ENCODE measurements around the gene WASHC2C. TPM values are rescaled to one million over a fixed set of nuclear protein-coding genes. Genes with fewer than 3 reads are reported as not detected.
"Not testable (repeated sequence)": the region's sequence is repeated elsewhere in the genome, so short reads cannot be mapped to it uniquely, and the experiment has no call there.

The WASHC2C gene
- total RNA-seq, 6 donors from 2014 or later = 28.0 to 73.3 (median 44.2) TPM

DNA sequence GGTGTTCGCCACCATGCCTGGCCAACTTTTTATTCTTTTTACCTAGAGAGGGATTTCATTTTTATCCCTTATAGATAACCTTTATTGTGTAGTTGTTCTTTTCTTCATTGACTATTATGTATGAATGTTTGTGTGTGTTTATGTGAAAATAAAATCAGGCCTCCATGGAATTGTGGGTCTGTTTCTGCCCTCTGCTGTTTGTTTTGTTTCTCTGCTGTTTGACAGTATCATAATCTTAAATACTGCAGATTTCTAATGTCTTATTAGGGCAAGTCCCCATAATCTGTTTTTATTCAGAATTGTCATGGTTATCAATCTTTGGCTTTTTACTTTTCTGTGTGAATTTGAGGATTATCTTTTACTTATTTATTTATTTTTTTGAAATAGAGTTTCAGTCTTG is 7.8 kb downstream of the WASHC2C start:
- DNase-seq; ATAC-seq (ENCODE audit: low FRiP score in 2 of 2); H3K36me3 ChIP-seq; H3K4me3 ChIP-seq; H3K27me3 ChIP-seq; H3K4me1 ChIP-seq; H3K9me3 ChIP-seq; H3K27ac ChIP-seq: not testable (repeated sequence)
- WGBS, 2 donors = 100% methylated on average over 1 of the region's 1 CpG

DNA sequence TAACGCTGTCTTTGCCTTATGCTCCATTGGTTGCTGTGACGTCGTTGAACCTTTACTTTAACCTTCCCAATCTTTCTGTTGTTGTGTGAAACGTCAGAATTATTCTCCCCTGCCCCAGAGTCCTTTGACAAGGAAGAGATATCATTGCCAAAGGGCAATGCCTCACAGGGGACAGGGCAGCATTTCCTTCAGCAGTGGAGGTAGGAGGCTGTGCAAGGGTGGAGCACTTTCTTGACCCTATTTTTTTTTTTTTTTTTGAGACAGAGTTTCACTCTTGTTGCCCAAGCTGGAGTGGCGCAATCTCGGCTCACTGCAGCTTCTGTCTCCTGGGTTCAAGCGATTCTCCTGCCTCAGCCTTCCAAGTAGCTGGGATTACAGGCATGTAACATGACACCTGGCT is 14.5 kb downstream of the WASHC2C start:
- H3K4me1 ChIP-seq, H3K27ac ChIP-seq, DNase-seq, H3K4me3 ChIP-seq, H3K27me3 ChIP-seq, H3K9me3 ChIP-seq: not testable (repeated sequence)
- ATAC-seq (ENCODE audit: low FRiP score in 2 of 2) = peak in 1 of 2 donors; percentile 23
- peaks cover 0 to 17% (median 9%) of the 10 kb centered on the region in 4 donors for H3K36me3 ChIP-seq
- WGBS, 2 donors = 72 to 88% methylated on average over 7 of the region's 7 CpGs

DNA sequence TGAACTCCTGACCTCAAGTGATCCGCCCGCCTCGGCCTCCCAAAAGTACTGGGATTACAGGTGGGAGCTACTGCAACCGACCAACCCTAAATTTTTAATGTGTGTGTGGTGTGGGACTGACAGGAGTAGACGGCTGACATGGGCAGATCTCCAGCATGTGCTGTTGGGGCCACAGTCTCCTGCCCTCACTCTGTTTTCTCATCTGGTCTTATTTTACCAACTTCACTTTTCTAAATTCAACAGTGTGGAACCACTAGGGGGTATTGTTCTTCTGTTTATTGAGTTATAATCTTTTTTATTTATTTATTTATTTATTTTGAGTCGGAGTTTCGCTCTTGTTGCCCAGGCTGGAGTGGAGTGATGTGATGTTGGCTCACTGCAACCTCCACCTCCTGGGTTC is 14.9 kb downstream of the WASHC2C start:
- not testable (repeated sequence) for H3K27me3 ChIP-seq; DNase-seq; H3K4me3 ChIP-seq; H3K4me1 ChIP-seq; H3K9me3 ChIP-seq; ATAC-seq (ENCODE audit: low FRiP score in 2 of 2); H3K27ac ChIP-seq
- WGBS, 2 donors = 88 to 98% methylated on average over 2 to 5 of the region's 7 CpGs
- H3K36me3 ChIP-seq = peaks cover 2 to 18% (median 11%) of the 10 kb centered on the region in 4 donors

DNA sequence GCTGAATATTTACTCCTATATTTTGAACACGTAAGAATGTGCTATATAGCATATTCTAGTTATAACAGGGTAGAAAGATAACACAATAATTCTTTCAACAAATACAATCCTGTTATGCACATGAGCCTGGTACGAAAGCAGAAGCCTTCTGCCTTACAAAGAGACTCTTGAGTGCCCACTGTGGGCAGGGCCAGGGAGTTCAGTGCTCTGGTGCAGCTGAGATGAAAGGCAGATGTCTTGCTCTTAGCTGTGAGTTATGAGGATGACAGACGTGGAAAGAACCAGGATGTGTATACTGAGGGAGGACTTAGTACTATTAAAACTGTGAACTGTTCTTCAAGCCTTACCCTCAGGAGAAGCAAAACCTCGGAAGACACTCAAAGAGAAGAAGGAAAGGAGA is 24.1 kb downstream of the WASHC2C start:
- 94 to 95% methylated on average over 2 to 3 of the region's 4 CpGs for WGBS, 2 donors
- H3K27ac ChIP-seq; H3K9me3 ChIP-seq; ATAC-seq (ENCODE audit: low FRiP score in 2 of 2); H3K4me3 ChIP-seq; DNase-seq; H3K4me1 ChIP-seq; H3K27me3 ChIP-seq: not testable (repeated sequence)
- peaks cover 5 to 29% (median 21%) of the 10 kb centered on the region in 4 donors for H3K36me3 ChIP-seq

DNA sequence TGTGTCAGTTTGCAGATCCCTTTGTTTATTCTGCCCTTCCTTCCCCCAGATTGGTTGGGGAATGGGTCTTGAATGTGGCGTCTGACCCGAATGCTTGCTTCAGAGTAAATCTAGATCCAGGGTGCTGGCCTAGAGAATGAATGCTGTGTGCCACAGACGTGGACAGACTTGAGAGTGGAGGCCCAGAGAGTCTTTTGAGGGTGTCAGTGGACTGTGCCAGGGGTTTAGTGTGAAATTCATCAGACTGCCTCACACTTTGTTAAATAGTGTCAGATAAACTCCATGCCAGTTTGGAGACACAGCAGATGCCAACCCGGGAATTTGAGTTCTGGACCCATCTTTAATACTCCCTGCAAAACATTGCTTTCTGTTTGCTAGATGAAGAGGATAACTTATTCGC is 25.1 kb downstream of the WASHC2C start:
- not testable (repeated sequence) for H3K27ac ChIP-seq; DNase-seq; ATAC-seq (ENCODE audit: low FRiP score in 2 of 2); H3K4me3 ChIP-seq; H3K27me3 ChIP-seq; H3K4me1 ChIP-seq; H3K9me3 ChIP-seq
- H3K36me3 ChIP-seq = peaks cover 2 to 27% (median 18%) of the 10 kb centered on the region in 4 donors
- 84 to 98% methylated on average over 3 to 4 of the region's 5 CpGs for WGBS, 2 donors

DNA sequence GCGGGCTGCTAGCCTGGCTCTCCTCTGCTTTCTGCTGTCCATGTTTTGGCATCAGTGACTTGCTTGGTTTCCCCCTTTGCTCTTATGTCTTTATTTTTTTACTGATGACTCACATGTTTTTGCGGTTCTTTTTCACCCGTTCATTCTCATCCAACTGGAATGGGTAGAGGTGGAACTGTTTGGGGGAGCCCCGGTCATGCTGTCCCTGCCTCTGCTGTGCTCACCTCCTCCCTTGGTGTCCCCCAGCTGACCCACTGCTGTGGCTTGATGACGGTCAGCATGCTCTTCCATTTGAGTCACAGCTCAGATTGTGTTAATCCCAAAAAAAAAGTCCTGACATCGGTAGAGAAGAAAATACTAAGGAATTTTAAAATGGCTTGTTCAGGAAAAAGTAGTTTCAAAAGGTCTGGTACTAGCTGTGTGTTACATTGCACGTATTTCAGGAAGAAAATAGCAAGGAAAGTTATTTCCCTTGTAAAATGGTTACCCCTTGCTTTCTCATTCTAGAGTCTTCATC is 27.0 kb downstream of the WASHC2C start:
- WGBS, 2 donors = 97 to 98% methylated on average over 6 to 7 of the region's 7 CpGs
- not testable (repeated sequence) for ATAC-seq (ENCODE audit: low FRiP score in 2 of 2); DNase-seq

DNA sequence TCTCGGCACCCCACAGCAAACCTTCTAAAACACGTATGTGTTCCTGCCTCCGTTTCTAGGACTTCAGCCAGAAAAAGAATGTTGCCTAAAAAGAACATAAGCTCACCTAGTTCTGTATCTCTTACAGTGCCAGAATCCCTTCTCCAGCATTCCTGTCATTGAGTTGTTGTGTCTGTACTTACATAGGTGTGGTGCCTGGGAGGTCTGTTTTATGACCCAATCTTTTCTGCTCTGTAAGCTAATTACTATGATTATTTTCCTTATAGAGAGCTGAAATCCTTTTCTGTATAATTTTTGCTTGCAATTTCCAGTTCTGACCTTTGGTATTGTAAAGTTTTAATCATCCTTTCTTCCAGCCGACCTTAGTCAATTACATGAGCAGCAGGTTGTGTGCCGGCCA is 28.0 kb downstream of the WASHC2C start:
- H3K4me3 ChIP-seq; H3K4me1 ChIP-seq; H3K9me3 ChIP-seq; H3K27ac ChIP-seq; H3K27me3 ChIP-seq; ATAC-seq (ENCODE audit: low FRiP score in 2 of 2); DNase-seq: not testable (repeated sequence)
- H3K36me3 ChIP-seq = peaks cover 4 to 34% (median 24%) of the 10 kb centered on the region in 4 donors
- WGBS, 2 donors = 95 to 96% methylated on average over 4 to 5 of the region's 5 CpGs

More for the DNA sequence above, 27.0 kb downstream of the WASHC2C start:
- H3K9me3 ChIP-seq, H3K27me3 ChIP-seq, H3K27ac ChIP-seq, H3K4me1 ChIP-seq, H3K4me3 ChIP-seq: not testable (repeated sequence)
- peaks cover 4 to 33% (median 23%) of the 10 kb centered on the region in 4 donors for H3K36me3 ChIP-seq

DNA sequence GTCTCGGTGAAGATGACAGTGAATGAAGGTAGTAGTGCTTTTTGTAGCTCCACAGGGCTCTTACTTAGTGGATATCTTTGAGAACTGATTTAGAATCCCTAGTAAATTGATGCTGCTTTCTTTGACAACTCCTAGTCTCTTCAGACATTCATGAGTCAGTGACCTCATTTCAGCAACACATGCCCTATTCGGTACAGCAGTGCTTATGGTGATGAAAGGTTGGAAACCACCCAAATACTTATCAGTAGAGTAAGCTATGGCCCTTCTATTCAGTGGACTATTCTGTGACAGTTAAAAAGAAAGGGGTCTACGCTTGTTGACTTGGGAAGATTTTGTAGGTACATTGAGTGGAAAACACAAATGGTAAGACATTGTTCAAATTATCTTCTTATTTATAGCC is 29.0 kb downstream of the WASHC2C start:
- H3K9me3 ChIP-seq; H3K4me3 ChIP-seq; DNase-seq; H3K4me1 ChIP-seq; ATAC-seq (ENCODE audit: low FRiP score in 2 of 2); H3K27me3 ChIP-seq; H3K27ac ChIP-seq: not testable (repeated sequence)
- 100% methylated on average over 1 of the region's 3 CpGs for WGBS, 2 donors
- H3K36me3 ChIP-seq = peaks cover 4 to 33% (median 22%) of the 10 kb centered on the region in 4 donors

DNA sequence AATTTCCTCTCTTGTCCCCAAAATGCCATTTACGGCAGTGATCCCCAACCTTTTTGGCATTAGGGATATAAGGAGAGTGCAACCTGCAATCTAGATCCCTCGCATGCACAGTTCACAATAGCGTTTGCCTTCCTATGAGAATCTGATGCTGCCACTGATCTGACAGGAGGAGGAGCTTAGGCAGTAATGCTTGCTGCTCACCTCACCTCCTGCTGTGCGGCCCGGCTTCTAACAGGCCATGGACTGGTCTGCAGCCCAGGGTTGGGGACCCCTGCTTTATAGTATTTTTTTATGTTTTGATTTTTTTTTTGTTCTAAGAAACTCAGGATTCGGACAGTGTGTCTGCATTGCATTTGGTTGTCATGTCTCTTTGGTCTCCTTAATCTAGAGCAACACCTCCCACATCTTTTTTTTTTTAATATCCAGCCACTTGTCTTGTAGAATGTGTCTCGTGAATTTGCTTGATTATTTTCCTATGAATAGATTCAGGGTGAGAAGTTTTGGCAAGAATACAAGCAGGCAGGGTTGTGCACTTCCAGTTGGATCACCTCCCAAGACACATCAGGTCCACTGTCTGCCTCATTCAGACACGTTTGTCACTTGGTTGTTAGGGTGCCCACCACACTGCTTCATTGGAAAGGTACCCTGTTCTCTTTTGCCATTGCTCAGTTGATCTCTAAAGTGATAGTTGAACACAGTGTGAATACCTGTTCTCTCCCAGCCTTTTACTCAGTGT is 30.8 kb downstream of the WASHC2C start:
- 91 to 93% methylated on average over 8 of the region's 8 CpGs for WGBS, 2 donors

DNA sequence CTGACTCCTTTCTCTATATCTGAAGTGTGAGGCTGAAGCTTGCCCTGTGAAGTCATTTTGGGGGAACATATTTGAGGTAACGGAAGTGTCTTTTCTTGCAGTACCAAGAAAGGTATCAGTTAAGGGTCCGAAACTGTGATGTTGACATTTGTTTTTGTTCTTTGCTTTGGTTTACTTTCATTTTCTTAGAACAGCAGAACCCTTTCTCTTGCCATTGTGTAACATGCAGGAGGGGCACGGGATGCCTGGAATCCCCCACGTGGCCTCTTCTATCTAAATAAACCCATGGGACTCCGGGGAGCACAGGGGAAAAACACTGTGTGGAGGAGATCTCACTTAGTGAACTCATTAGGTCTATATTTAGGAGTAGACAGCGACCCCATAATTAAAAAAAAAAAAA is 34.6 kb downstream of the WASHC2C start:
- ATAC-seq (ENCODE audit: low FRiP score in 2 of 2) = not testable (repeated sequence)
- WGBS, 2 donors = 68 to 82% methylated on average over 6 of the region's 6 CpGs
- H3K36me3 ChIP-seq = peaks cover 7 to 20% (median 13%) of the 10 kb centered on the region in 4 donors

More for the DNA sequence above, 30.8 kb downstream of the WASHC2C start:
- not testable (repeated sequence) for H3K27ac ChIP-seq; H3K4me1 ChIP-seq; H3K9me3 ChIP-seq; H3K27me3 ChIP-seq; DNase-seq; H3K4me3 ChIP-seq; ATAC-seq (ENCODE audit: low FRiP score in 2 of 2)
- H3K36me3 ChIP-seq = peaks cover 4 to 29% (median 16%) of the 10 kb centered on the region in 4 donors

DNA sequence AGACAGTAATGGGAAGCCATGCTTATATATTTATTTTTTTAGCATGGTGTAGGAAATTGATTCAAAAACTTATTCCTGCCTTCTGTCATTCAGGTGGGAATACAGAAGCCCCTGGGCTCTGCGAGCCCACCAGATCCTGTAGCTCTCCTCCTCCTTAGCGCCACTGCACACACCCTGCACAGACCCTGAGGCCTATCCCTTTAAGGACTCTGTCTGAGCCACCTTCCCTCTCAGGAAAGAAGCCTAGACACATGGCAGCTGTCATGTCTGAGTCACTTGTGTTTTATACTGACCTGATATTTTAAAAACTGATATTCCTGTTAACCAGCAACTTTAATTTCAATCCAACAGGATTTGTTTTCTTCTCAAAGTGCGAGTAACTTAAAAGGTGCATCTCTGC is 36.0 kb downstream of the WASHC2C start:
- H3K4me1 ChIP-seq; H3K27ac ChIP-seq; ATAC-seq (ENCODE audit: low FRiP score in 2 of 2); H3K27me3 ChIP-seq; DNase-seq; H3K4me3 ChIP-seq; H3K9me3 ChIP-seq: not testable (repeated sequence)
- H3K36me3 ChIP-seq = peaks cover 2 to 17% (median 8%) of the 10 kb centered on the region in 4 donors
- 100% methylated on average over 2 of the region's 3 CpGs; no CpG with 5 or more reads in 1 of the 2 donors for WGBS, 2 donors

More for the DNA sequence above, 34.6 kb downstream of the WASHC2C start:
- H3K4me3 ChIP-seq, H3K27ac ChIP-seq, H3K27me3 ChIP-seq, H3K4me1 ChIP-seq, H3K9me3 ChIP-seq, DNase-seq: not testable (repeated sequence)

DNA sequence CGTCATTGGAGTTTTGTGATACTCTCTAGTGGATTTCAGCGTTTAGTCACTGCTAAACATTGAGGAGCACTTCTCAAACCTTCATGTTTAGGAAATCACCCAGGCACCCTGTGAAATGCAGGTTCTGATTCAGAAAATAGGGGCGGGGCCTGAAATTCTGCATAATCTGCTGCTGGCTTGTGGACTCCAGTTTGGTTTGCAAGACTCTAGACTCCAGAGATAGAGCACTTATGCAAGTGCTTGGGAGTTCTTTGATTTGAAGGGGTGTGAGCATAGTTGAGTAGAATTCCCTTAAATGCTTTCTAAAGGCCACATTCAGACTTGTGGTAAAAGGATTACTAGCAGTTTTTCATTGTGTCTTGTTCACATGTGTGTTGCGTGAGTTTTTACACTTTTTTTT is 41.3 kb downstream of the WASHC2C start:
- not testable (repeated sequence) for H3K27ac ChIP-seq; H3K4me3 ChIP-seq; ATAC-seq (ENCODE audit: low FRiP score in 2 of 2); H3K4me1 ChIP-seq; DNase-seq; H3K9me3 ChIP-seq; H3K27me3 ChIP-seq
- 97 to 98% methylated on average over 4 of the region's 4 CpGs for WGBS, 2 donors
- H3K36me3 ChIP-seq = peaks cover 2 to 34% (median 5%) of the 10 kb centered on the region in 4 donors

DNA sequence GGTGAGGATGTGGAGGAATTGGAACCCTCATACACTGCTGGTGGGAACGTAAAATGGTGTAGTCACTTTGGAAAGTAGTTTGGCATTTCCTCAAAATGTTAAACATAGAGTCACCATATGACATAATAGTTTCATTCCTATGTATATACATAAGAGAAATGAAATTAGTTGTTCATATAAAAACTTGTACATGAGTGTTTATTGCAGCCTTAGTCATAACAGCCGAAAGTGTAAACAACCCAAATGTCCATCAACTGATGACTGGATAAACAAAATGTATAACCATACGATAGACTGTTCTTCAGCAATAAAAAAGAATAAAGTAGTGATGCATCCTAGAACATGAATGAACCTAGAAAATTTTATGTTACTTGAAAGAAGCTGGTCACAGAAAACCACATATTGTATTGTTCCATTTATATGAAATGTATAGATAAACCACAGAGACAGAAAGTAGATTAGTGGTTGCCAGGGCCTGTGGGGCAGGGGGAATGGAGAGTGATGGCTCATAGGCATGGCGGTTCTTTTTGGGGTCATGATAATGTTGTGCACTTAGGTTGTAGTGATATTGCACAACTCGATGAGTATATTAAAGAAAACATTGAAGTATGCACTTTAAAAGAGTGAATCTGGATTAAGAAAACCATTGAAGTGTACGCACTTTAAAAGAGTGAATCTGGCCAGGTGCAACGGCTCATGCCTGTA is 44.8 kb downstream of the WASHC2C start:
- ATAC-seq (ENCODE audit: low FRiP score in 2 of 2); H3K9me3 ChIP-seq; H3K4me1 ChIP-seq; H3K4me3 ChIP-seq; H3K27me3 ChIP-seq; H3K27ac ChIP-seq; DNase-seq: not testable (repeated sequence)
- 88 to 94% methylated on average over 5 of the region's 7 CpGs for WGBS, 2 donors
- H3K36me3 ChIP-seq = peaks cover 0 to 31% (median 4%) of the 10 kb centered on the region in 4 donors
